ENCODE measurements around the gene TMIE. TPM values are rescaled to one million over a fixed set of nuclear protein-coding genes. Genes with fewer than 3 reads are reported as not detected.

The TMIE gene
- total RNA-seq, 4 donors from 2014 or later, result 0.33 to 1.2 (median 0.69) TPM; not detected in 1

DNA sequence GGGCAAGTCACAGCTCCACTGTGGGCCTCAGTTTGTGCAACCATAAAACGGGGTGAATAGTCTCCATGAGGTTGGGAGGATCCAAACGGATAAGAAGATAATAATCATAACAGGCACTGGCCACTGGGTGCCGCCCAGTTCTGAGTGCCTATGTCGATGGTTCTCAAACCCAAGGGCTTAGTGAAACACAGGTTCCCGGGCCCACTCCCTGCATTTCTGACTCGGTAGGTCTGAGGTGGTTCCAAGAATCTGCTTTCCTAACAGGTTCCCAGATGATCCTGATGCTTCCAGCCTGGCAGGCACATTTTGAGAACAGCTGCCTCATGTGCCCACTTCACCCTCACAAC, 28.9 kb upstream of the TMIE start:
- 89% methylated on average over 6 of the region's 6 CpGs for WGBS
- no peak for DNase-seq (ENCODE audit: extremely low spot score)
- no peak overlapping the region for H3K27ac ChIP-seq (replicated peaks in 1 of 4)
- no peaks in the 10 kb centered on the region for H3K9me3 ChIP-seq
- H3K4me1 ChIP-seq, result peaks cover 0 to 7% (median 0%) of the 10 kb centered on the region in 4 donors
- intact Hi-C loops (cut with DNase I), result no loop called here
- TF ChIP-seq POLR2AphosphoS5 (IDR thresholded peaks at IDR 0.05) (no peak), POLR2A (IDR thresholded peaks at IDR 0.05; ENCODE audit: low read depth) (no peak), EP300 (IDR thresholded peaks at IDR 0.05) (no peak)
- TF ChIP-seq, protein P1, sequence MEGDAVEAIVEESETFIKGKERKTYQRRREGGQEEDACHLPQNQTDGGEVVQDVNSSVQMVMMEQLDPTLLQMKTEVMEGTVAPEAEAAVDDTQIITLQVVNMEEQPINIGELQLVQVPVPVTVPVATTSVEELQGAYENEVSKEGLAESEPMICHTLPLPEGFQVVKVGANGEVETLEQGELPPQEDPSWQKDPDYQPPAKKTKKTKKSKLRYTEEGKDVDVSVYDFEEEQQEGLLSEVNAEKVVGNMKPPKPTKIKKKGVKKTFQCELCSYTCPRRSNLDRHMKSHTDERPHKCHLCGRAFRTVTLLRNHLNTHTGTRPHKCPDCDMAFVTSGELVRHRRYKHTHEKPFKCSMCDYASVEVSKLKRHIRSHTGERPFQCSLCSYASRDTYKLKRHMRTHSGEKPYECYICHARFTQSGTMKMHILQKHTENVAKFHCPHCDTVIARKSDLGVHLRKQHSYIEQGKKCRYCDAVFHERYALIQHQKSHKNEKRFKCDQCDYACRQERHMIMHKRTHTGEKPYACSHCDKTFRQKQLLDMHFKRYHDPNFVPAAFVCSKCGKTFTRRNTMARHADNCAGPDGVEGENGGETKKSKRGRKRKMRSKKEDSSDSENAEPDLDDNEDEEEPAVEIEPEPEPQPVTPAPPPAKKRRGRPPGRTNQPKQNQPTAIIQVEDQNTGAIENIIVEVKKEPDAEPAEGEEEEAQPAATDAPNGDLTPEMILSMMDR (IDR thresholded peaks at IDR 0.05), result no peak
- H3K27me3 ChIP-seq, result no peaks in the 10 kb centered on the region
- no peak overlapping the region for H3K4me3 ChIP-seq
- H3K36me3 ChIP-seq, result peaks cover 0 to 68% (median 23%) of the 10 kb centered on the region in 4 donors

DNA sequence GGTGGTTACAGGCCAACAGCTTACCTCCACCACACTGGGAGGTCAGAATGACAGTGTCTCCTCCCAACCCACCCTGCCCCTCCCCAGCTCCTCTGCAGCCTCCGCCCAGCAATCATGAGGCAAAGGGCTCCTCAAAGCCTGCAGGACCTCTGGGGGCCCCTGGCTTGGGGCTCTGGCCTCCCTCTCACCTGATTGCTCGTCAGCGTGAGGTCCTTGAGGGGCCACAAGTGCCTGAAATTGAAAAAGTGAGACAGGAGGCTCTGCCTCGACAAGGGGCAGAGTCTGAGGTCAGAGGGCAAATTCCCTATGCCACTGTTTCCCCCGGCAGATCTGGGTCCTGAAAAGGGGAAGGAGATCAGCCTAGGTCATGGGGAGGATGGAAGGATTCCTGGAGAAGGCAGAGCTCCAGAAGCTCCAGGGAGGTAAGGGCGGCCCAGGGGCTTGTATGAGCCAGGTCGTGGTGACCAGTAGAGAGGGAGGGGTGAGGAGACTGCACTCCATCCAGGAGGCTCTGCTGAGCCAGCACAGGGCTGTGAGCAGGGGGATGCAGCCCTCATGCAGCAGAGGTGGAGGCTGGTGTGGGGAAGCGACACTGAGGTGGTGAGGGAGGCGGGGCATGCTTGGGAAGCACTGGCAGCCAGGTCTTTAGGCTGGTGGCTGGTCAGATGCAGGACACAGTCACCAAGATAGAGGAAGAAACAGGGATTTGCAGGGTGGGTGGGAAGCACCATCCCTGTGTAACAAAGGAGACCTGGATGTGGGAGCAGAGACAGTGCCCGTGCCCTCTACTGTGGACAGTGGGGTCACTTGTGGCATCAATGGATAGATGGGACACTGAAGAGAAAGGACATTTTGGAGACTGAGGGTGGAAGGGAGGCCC, 27.8 kb upstream of the TMIE start:
- DNase-seq (ENCODE audit: extremely low spot score), result no peak
- Histone ChIP-seq H3K27me3 (no peaks in the 10 kb centered on the region), H3K4me3 (no peak overlapping the region), H3K9me3 (no peaks in the 10 kb centered on the region), H3K27ac (replicated peaks in 1 of 4) (no peak overlapping the region), H3K36me3 (peaks cover 0 to 78% (median 23%) of the 10 kb centered on the region in 4 donors), H3K4me1 (peaks cover 0 to 9% (median 0%) of the 10 kb centered on the region in 4 donors)
- WGBS, result 94% methylated on average over 9 of the region's 10 CpGs
- no peak for TF ChIP-seq POLR2AphosphoS5 (IDR thresholded peaks at IDR 0.05)
- no peak for TF ChIP-seq EP300 (IDR thresholded peaks at IDR 0.05)
- TF ChIP-seq, protein P1 (IDR thresholded peaks at IDR 0.05), result no peak
- no peak for TF ChIP-seq POLR2A (IDR thresholded peaks at IDR 0.05; ENCODE audit: low read depth)
- intact Hi-C loops (cut with DNase I), result no loop called here

DNA sequence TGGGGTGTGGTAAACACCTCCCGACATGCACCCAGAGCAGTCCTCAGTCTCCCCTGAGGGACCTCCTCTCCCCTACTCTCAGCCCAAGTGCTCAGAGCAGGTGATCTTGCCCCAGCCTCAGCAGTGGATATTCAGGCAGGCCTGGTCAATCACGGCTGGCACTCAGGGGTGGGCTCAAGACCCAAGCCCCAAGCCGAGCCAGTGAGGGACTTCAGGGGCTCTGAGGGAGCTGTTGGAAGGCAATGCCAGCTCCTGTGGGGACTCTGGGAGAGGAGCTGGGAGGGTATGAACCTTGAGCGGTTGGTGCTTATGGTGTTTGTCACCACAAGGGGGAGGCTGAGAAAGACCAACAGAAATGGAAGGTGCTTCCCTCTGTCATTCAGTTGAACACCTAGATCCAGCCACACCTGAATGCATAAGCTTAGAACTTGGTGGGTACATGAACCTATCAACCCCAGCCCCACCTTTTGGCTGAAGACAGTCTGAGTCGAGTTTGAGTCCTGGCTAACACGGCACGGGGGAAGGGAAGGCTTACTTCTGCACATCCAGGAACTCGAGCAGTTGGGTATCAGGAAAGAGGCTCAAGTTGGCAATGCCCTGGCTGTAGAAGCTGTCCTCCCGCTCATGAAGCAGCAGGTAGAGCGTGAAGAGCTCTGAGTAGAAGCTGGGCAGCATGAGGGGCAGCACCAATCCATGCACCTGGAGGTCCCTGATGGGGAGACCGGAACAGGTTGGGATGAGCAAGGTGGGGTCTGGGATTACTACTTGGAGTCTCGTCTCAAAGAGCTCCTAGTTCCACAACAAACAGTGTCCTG, 27.0 kb upstream of the TMIE start:
- no peaks in the 10 kb centered on the region for H3K9me3 ChIP-seq
- intact Hi-C loops (cut with DNase I), result no loop called here
- peaks cover 0 to 87% (median 23%) of the 10 kb centered on the region in 4 donors for H3K36me3 ChIP-seq
- peaks cover 0 to 9% (median 0%) of the 10 kb centered on the region in 4 donors for H3K4me1 ChIP-seq
- H3K27ac ChIP-seq (replicated peaks in 1 of 4), result no peak overlapping the region
- H3K4me3 ChIP-seq, result no peak overlapping the region
- no peaks in the 10 kb centered on the region for H3K27me3 ChIP-seq
- TF ChIP-seq POLR2AphosphoS5 (IDR thresholded peaks at IDR 0.05), result no peak
- TF ChIP-seq EP300 (IDR thresholded peaks at IDR 0.05), result no peak
- no peak for TF ChIP-seq POLR2A (IDR thresholded peaks at IDR 0.05; ENCODE audit: low read depth)
- TF ChIP-seq, protein P1 (IDR thresholded peaks at IDR 0.05), result no peak
- WGBS, result 99% methylated on average over 11 of the region's 12 CpGs
- DNase-seq (ENCODE audit: extremely low spot score), result no peak

GRCh38 chr3:46675426-46675825, 25.8 kb upstream of the TMIE start:
- TF ChIP-seq POLR2A (IDR thresholded peaks at IDR 0.05; ENCODE audit: low read depth) (no peak), EP300 (IDR thresholded peaks at IDR 0.05) (no peak), POLR2AphosphoS5 (IDR thresholded peaks at IDR 0.05) (no peak)
- TF ChIP-seq, protein P1 (IDR thresholded peaks at IDR 0.05), result no peak
- Histone ChIP-seq H3K9me3 (no peaks in the 10 kb centered on the region), H3K4me1 (peaks cover 0 to 9% (median 0%) of the 10 kb centered on the region in 4 donors), H3K4me3 (no peak overlapping the region), H3K27ac (replicated peaks in 1 of 4) (no peak overlapping the region), H3K36me3 (peaks cover 0 to 95% (median 31%) of the 10 kb centered on the region in 4 donors), H3K27me3 (no peaks in the 10 kb centered on the region)
- DNase-seq (ENCODE audit: extremely low spot score), result no peak
- 94% methylated on average over 5 of the region's 6 CpGs for WGBS
- intact Hi-C loops (cut with DNase I), result no loop called here
